Esophagus squamous epithelium (tissue), 4 donors: ENCODE results near the gene P2RY6.

Experiments
- POLR2A ChIP-seq, 4 donors: fragments of 450-650 bp; IDR thresholded peaks; one replicate each; pipeline ENCODE4 v1.6.1; 2017; ENCODE audit warnings: antibody characterized with exemption in 4 of 4, mild to moderate bottlenecking in 4 of 4, moderate library complexity in 3 of 4
- TF ChIP-seq, protein P1 (sequence below), 6 experiments: fragments of 450-650 bp in 4 of 6; fragments of 200-600 bp in 2 of 6; sonication (generic) in 2 of 6; IDR thresholded peaks; one replicate each; pipeline ENCODE4 v1.5.1; 2016 to 2019; ENCODE audit warnings: antibody characterized with exemption in 6 of 6, mild to moderate bottlenecking in 4 of 6, moderate library complexity in 4 of 6

DNA sequence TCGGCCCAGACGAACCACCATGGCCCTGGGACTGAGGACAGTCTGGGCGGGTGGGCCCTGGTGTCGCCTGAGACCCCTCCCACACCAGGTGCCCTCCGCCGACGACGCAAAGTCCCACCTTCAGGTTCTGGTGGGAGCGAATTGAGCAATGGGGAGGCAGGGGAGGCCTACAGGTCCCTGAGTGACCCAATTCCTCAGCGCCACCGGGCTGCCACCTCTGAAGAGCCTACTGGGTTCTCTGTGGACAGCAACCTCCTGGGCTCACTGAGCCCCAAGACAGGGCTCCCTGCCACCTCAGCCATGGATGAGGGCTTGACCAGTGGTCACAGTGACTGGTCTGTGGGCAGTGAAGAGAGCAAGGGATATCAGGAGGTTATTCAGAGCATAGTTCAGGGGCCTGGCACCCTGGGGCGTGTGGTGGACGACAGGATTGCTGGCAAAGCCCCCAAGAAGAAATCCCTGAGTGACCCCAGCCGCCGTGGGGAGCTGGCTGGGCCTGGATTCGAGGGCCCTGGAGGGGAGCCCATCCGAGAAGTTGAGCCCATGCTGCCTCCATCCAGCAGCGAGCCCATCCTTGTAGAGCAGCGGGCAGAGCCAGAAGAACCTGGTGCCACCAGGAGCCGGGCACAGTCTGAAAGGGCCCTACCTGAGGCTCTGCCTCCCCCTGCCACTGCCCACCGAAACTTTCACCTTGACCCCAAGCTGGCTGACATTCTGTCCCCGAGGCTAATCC, 38.7 kb downstream of the P2RY6 start:
- TF ChIP-seq, protein P1, sequence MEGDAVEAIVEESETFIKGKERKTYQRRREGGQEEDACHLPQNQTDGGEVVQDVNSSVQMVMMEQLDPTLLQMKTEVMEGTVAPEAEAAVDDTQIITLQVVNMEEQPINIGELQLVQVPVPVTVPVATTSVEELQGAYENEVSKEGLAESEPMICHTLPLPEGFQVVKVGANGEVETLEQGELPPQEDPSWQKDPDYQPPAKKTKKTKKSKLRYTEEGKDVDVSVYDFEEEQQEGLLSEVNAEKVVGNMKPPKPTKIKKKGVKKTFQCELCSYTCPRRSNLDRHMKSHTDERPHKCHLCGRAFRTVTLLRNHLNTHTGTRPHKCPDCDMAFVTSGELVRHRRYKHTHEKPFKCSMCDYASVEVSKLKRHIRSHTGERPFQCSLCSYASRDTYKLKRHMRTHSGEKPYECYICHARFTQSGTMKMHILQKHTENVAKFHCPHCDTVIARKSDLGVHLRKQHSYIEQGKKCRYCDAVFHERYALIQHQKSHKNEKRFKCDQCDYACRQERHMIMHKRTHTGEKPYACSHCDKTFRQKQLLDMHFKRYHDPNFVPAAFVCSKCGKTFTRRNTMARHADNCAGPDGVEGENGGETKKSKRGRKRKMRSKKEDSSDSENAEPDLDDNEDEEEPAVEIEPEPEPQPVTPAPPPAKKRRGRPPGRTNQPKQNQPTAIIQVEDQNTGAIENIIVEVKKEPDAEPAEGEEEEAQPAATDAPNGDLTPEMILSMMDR (IDR thresholded peaks at IDR 0.05): no peak
- no peak for TF ChIP-seq POLR2A (IDR thresholded peaks at IDR 0.05)
